MG63 (cell line): Measurements from ENCODE around the gene TPCN1. TPM values are rescaled to one million over a fixed set of nuclear protein-coding genes. Genes with fewer than 3 reads are reported as not detected.

ENCODE experiments used
- DNase-seq: peaks from one replicate; pipeline ENCODE4 v3.0.0-alpha.2; 2020
- H3K27me3 ChIP-seq: fragments of 250-450 bp; sonication (Bioruptor Pico); 2 replicates; pipeline ENCODE4 v1.5.1; 2020; ENCODE audit warnings: mild to moderate bottlenecking, moderate library complexity
- H3K36me3 ChIP-seq: fragments of 250-450 bp; sonication (Bioruptor Pico); 2 replicates; pipeline ENCODE4 v1.5.1; 2020; ENCODE audit warnings: mild to moderate bottlenecking, moderate library complexity
- H3K4me3 ChIP-seq: fragments of 250-450 bp; sonication (Bioruptor Pico); 2 replicates; pipeline ENCODE4 v1.5.1; 2020; ENCODE audit warnings: mild to moderate bottlenecking, moderate library complexity
- H3K9me3 ChIP-seq: fragments of 250-450 bp; sonication (Bioruptor Pico); 2 replicates; pipeline ENCODE4 v1.5.1; 2020; ENCODE audit warnings: mild to moderate bottlenecking, moderate library complexity
- total RNA-seq: library from RNA; depleted of rRNA; stranded (reverse); fragments of >200 nt; shearing (Covaris generic); gene quantifications from 2 replicates; pipeline ENCODE4 v1.2.3, GENCODE V29; 2014; ENCODE audit warnings: low replicate concordance

The TPCN1 gene
- total RNA-seq, 1 experiment from 2014 or later: 5.4 TPM

DNA sequence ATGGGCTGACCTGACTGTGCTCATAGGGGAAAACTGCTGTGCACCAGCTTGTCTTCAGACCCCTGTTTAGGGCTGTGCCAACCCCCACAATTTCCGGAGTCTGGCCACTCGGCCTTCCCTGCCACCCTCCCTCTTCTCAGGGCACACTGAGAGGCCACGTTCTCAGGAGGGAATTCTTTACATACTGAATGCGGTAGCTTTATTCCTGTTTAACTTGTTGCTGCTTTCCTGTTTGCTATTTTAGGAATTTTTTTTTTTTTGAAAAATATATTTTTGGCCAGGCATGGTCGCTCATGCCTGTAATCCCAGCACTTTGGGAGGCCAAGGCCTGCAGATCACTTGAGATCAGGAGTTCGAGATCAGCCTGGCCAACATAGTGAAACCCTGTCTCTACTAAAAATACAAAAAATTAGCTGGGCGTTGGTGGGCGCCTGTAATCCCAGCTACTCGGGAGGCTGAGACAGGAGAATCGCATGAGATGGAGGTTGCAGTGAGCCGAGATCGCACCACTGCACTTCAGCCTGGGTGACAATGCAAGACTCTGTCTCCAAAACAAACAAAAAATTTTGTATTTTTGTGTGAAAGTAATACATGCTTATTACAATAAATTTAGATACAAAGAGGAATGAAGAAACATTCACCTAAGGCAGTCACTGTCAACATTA, 39.5 kb downstream of the TPCN1 start:
- no peak for DNase-seq
- Histone ChIP-seq H3K27me3 (no peaks in the 10 kb centered on the region), H3K9me3 (no peaks in the 10 kb centered on the region), H3K4me3 (no peak overlapping the region), H3K36me3 (no peaks in the 10 kb centered on the region)

DNA sequence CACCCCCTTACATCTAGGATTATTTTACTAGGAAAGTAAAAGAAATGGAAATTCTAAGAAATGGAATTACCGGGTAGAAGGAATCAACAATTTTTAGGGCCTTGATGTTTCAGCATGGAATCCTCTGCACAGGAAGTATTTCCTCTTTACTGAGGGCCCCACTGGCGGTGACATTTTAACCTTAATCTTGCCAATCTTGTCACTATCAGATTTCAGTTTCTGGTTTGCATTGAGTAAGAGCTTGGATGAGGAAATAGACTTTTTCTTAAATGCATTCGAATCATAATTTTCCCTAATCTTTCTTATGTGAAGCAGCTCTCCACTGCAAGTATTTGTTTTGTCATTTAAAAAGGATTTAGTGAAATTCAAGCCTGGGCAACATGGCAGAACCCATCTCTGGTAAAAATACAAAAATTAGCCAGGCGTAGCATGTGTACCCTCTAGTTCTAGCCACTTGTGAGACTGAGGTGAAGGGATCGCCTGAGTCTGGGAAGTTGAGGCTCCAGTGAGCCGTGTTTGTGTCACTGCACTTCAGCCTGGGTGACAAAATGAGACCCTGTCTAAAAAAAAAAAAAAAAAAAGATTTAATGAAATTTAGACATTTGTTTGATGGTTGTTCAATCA, 40.7 kb downstream of the TPCN1 start:
- no peaks in the 10 kb centered on the region for H3K36me3 ChIP-seq
- no peaks in the 10 kb centered on the region for H3K27me3 ChIP-seq
- H3K9me3 ChIP-seq: no peaks in the 10 kb centered on the region
- H3K4me3 ChIP-seq: no peak overlapping the region
- DNase-seq: no peak

DNA sequence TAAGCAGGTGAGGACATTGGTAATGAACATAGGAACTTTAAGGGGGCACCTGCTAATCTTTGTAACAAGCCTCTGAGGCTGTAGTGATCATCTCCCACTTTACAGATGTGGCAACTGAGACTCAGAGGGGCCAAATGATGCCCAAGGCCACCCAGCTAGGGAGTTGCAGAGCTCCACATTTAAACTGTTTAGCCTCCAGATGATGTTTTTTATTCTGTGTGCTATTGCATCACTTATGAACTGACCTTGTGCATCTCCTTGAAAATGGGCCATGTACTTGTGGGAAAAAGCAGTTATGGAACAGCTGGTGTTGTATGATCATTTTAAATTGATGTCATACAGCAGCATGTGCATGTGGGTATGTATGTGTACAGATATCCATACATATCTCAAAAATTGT, 41.4 kb downstream of the TPCN1 start:
- Histone ChIP-seq H3K36me3 (no peaks in the 10 kb centered on the region), H3K4me3 (no peak overlapping the region), H3K9me3 (no peaks in the 10 kb centered on the region), H3K27me3 (no peaks in the 10 kb centered on the region)
- DNase-seq: no peak

DNA sequence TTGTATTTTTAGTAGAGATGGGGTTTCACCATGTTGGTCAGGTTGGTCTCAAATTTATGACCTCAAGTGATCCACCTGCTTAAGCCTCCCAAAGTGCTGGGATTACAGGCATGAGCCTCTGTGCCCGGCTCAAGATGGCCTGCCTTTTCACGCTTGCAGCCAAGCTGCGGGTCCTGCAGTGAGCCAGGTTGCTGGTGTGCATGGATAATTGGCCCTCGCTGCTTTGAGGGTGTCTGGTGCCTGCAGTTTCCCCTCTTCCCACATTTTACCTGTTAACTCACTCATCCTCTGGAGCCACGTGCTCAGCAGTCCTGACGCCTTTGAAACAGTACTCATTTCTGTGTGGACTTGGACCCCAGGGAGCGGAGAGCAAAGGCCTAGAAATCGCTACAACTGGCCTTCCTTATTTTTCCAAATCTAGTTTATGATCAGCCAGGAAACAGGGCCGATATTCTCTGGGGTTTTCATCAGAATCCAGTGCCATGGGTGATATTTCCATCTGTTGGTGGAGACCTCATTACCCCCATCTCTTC, 42.2 kb downstream of the TPCN1 start:
- no peak overlapping the region for H3K4me3 ChIP-seq
- H3K27me3 ChIP-seq: no peaks in the 10 kb centered on the region
- no peaks in the 10 kb centered on the region for H3K9me3 ChIP-seq
- DNase-seq: no peak
- no peaks in the 10 kb centered on the region for H3K36me3 ChIP-seq

DNA sequence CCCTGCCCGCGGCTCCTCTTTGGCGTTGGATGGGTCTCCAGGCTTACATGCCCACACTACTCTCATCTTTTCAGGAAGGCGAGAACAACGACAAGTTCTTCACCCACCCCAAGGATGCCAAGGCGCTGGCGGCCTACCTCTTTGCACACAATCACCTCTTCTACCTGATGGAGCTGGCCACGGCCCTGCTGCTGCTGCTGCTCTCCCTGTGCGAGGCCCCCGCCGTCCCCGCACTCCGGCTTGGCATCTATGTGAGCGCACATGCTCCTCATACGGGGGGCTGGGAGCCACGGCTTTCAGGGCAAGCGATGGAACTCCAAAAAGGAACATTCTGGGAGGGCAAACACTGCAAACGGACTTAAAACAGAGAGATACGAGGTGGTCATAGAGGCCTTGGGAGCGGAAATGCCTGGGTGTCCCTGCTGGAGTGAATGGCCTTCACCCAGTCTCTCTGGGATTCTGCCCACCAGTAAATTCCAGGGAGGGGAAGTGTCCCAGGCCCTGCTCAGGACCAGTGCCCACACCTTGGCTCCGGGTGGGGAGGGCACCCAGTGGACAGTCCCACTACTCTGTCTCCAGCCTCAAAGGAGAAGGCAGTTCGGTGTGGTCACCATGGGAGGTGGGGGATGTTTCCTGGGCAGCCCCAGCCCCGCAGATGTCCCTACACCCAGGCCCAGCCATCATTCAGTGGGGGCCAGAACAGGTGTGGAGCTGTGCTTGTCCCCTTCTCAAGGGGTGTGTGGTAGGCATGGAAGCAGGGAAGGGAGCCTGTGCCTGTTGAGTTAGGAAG, 45.0 kb downstream of the TPCN1 start:
- DNase-seq: no peak
- H3K9me3 ChIP-seq: no peaks in the 10 kb centered on the region
- no peaks in the 10 kb centered on the region for H3K27me3 ChIP-seq
- no peak overlapping the region for H3K4me3 ChIP-seq
- no peaks in the 10 kb centered on the region for H3K36me3 ChIP-seq

DNA sequence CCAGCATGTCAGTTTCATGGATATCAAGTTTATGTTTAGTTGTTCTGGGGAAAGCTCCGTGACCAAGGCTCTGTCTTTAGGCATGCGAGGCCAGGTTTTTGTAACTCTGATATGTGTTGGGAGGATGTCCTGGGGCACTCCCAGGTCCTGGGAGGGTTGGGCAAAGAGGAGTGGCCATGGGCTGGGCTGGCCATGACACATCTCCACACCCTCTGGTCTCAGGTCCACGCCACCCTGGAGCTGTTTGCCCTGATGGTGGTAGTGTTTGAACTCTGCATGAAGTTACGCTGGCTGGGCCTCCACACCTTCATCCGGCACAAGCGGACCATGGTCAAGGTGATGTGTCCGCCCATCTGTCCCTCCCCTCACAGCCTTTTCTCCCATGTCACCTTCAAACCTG, 46.4 kb downstream of the TPCN1 start:
- DNase-seq: no peak
- H3K4me3 ChIP-seq: no peak overlapping the region
- no peaks in the 10 kb centered on the region for H3K27me3 ChIP-seq
- no peaks in the 10 kb centered on the region for H3K9me3 ChIP-seq
- H3K36me3 ChIP-seq: no peaks in the 10 kb centered on the region

DNA sequence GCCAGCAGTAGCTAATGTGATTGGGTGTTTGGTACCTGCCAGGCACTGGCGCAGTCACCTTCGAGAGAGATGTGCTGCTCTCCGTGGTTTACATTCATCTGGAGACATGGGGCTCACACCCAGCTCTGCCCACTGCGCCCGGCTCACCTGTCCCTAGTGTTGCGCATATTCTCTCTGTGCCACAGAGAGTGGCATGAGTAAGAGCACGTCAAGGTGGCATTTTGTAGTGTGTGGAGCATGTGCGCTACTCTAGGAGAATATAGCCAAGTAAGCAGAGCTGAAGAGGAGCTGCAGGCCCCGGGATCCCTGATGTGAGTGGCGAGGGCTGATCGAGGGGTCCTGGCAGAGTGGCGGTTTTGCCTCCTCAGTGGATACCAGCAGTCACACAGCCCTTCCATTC, 46.9 kb downstream of the TPCN1 start:
- no peaks in the 10 kb centered on the region for H3K9me3 ChIP-seq
- H3K27me3 ChIP-seq: no peaks in the 10 kb centered on the region
- no peak overlapping the region for H3K4me3 ChIP-seq
- no peaks in the 10 kb centered on the region for H3K36me3 ChIP-seq
- no peak for DNase-seq

DNA sequence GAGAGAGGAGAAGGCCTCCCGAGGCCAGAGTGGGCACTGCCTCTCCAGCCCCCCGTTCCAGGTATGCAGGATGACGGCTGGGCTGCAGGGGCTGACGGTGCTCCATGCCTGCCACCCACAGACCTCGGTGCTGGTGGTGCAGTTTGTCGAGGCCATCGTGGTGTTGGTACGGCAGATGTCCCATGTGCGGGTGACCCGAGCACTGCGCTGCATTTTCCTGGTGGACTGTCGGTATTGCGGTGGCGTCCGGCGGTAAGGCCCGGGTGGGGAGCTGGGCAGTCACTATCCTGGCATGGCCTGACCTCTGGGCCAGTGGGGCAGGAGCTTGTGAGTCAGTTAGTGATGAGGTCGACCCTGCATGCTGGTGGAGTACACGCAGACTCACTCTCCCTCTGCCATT, 47.4 kb downstream of the TPCN1 start:
- Histone ChIP-seq H3K9me3 (no peaks in the 10 kb centered on the region), H3K27me3 (no peaks in the 10 kb centered on the region), H3K36me3 (no peaks in the 10 kb centered on the region), H3K4me3 (no peak overlapping the region)
- DNase-seq: no peak

DNA sequence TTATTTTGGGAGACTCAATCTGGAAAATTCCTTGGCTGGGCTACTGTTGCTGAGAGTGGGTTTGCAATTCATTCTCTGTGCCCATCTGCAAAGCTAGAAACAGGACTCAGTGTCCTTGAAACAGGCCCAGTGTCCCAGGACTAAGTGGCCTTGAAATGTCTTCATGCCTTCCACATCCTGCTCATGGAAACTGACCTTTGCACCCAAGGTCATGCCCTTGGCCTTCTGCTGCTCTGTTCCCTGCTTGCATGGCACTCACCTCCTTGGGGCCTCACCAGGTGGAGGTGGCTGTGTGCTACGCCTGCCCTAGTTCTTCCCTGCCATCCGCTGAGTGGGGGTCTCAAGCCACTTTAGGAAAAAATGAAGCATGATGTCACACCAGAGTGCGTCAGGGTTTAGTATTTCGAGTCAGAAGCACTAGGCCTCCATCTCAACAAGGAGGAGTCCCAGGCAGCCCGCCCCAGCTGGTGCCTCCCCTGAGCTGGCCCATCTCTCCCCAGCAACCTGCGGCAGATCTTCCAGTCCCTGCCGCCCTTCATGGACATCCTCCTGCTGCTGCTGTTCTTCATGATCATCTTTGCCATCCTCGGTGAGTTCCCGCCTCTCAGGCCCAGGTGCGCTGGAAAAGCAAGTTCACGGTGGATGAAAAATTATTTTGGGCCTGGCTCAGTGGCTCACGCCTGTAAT, 48.1 kb downstream of the TPCN1 start:
- no peaks in the 10 kb centered on the region for H3K36me3 ChIP-seq
- no peaks in the 10 kb centered on the region for H3K27me3 ChIP-seq
- H3K4me3 ChIP-seq: no peak overlapping the region
- no peak for DNase-seq
- no peaks in the 10 kb centered on the region for H3K9me3 ChIP-seq

DNA sequence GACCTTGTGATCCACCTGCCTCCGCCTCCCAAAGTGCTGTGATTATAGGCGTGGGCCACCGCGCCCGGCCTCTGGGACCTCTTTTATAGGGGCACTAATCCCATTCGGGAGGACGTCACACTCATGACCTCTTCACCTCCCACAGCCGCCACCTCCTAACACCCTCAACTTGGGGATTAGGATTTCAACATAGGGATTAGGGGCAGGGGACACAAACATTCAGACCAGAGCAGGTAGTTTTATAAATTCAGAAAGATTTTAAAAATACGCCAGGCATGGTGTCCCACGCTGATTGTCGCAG, 49.4 kb downstream of the TPCN1 start:
- H3K27me3 ChIP-seq: no peaks in the 10 kb centered on the region
- no peaks in the 10 kb centered on the region for H3K36me3 ChIP-seq
- no peak overlapping the region for H3K4me3 ChIP-seq
- H3K9me3 ChIP-seq: no peaks in the 10 kb centered on the region
- no peak for DNase-seq

DNA sequence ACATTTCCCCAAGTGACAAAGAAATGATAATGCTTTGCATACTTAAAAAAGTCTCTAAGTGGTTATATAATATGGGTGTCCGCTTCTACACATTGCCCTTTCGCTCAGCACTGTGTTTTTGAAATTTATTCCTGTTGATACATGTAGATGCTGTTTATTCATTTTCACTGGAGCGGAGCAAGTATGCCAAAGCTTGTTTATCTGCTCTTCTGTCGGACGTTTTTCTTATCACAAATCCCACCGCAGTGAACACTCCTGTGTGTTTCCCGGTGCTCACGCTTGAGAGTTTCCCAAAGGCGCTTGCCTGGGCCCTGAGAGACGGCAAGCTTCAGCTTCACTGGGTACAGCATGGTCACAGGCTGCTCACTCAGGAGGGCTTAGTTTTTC, 50.2 kb downstream of the TPCN1 start:
- no peaks in the 10 kb centered on the region for H3K36me3 ChIP-seq
- no peaks in the 10 kb centered on the region for H3K27me3 ChIP-seq
- DNase-seq: no peak
- no peaks in the 10 kb centered on the region for H3K9me3 ChIP-seq
- no peak overlapping the region for H3K4me3 ChIP-seq

DNA sequence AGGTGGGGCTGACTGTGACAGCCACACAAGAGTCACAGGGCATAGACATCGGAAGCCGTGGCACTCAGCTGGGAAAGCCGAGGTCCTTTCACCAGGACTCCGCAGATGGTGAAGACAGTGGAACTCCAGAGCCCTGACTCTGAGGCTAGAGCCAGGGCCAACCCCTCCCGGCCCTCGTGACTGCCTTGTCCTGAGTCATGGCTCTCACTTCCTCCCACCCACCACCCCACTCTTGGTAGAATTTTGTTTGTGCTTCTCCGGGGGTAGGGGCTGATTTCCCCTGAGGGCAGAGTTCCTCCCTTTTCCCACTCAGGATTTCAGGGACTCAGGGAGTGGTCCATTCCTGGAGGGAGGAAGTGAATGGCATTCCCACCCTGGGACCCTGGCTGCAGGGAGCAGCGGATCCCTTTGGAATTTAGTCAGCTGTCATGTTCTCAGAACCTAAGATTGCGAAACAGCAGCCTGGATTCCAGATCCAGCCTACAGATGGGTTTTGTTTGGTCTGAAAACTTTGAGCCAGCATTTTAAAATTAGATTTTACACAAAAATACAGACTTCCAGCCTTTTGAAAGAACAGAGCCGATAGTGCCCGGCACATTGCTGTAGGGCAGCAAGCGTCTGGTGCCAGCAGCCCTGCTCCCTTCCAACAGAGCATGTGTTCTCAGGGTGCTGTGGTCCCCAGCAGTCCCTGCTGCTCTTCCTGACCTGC, 50.7 kb downstream of the TPCN1 start:
- peak; percentile 25 for DNase-seq
- Histone ChIP-seq H3K9me3 (no peaks in the 10 kb centered on the region), H3K36me3 (no peaks in the 10 kb centered on the region), H3K4me3 (no peak overlapping the region), H3K27me3 (no peaks in the 10 kb centered on the region)

DNA sequence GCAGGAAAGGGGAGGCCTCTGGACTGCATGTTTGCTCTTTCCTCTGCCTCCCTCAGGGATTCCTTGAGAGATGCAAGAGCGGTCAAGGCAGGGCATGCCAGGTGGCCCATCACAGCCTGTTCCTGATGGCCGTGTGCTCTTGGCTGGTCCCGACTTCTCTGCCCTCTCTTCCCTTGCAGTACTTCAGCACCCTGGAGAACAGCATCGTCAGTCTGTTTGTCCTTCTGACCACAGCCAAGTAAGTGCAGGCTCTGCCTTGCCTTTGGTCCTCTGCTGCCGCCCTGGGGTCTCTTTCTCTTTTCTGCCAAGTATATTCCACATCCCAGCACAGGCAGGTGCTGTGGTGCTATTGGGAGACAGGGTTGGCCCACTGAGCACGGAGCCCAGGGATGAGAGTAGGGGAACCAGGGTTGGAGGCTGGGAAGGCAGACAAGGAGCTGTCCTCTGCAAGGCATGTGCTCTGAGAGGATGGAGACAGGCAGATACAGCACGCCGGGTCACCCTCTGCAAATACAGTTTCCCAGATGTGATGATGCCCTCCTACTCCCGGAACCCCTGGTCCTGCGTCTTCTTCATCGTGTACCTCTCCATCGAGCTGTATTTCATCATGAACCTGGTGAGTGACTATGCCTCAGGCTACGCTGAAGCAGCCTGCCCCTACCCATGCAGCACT, 51.9 kb downstream of the TPCN1 start:
- no peaks in the 10 kb centered on the region for H3K27me3 ChIP-seq
- no peak overlapping the region for H3K4me3 ChIP-seq
- no peaks in the 10 kb centered on the region for H3K9me3 ChIP-seq
- DNase-seq: no peak
- H3K36me3 ChIP-seq: no peaks in the 10 kb centered on the region

DNA sequence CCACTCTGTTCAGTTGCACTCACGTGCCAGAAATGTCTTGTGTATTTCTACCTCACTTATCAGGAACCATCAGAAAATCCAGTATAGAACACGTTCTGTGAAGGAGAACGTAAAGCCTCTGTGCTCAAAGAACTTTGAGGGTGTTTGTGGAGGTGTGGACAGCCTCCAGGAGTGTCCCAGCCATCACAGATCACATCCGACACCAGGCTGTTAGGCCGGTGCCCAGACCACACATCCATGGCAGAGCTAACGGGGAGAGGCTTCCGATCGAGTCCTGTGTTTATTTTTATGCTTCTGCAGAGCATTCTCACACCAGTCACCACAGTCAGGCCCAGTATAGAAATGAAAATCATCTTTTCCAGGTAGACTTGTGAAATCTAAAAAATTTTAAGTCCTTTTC, 53.6 kb downstream of the TPCN1 start:
- DNase-seq: no peak
- H3K9me3 ChIP-seq: no peaks in the 10 kb centered on the region
- H3K36me3 ChIP-seq: no peaks in the 10 kb centered on the region
- H3K27me3 ChIP-seq: no peaks in the 10 kb centered on the region
- H3K4me3 ChIP-seq: no peak overlapping the region

DNA sequence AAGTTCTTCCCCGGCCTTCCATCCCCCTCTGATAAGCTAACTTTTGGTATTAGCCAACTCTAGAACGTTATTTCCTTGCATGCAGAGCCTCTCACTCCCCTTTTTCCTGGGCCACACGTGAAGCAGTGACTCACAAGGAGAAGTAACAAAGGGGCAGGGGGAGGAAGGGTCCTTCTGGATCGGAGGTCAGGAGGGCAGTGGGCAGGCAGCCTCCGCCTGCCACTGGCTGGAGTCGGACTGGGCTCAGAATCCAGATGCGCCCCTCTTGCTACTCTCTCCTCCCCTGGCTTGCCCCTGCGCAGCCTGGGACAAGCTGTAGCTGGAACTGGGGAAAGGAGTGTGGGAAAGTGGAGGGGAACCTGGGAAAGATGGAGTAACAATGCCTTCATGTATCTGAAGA, 55.0 kb downstream of the TPCN1 start:
- Histone ChIP-seq H3K4me3 (no peak overlapping the region), H3K9me3 (no peaks in the 10 kb centered on the region)
- no peak for DNase-seq

DNA sequence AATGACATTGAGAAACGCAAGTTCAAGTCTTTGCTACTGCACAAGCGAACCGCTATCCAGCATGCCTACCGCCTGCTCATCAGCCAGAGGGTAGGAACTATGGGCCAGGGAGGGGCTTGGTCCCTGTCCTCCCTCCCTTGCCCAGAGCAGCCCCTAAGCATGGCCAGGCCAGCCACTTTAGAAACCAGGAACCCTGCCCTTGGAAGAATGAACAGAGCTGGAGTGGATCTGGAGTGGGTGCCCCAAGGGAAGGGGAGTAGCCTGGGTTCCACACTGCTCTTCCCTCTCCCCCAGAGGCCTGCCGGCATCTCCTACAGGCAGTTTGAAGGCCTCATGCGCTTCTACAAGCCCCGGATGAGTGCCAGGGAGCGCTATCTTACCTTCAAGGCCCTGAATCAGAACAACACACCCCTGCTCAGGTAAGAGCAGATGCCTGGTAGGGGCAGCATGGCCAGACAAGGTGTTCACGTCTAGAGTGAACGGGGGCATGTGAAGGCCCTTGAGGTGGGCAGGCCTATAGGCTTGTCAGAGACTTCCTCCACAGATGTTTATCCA, 55.8 kb downstream of the TPCN1 start:
- H3K27me3 ChIP-seq: no peaks in the 10 kb centered on the region
- DNase-seq: no peak
- H3K36me3 ChIP-seq: no peaks in the 10 kb centered on the region
- no peaks in the 10 kb centered on the region for H3K9me3 ChIP-seq
- no peak overlapping the region for H3K4me3 ChIP-seq

More for the DNA sequence above, 55.0 kb downstream of the TPCN1 start:
- H3K36me3 ChIP-seq: no peaks in the 10 kb centered on the region
- no peaks in the 10 kb centered on the region for H3K27me3 ChIP-seq
